GM12878 (cell line): ENCODE measurements around the gene OR2AJ1. TPM values are rescaled to one million over a fixed set of nuclear protein-coding genes. Genes with fewer than 3 reads are reported as not detected.

Source experiments
- ATAC-seq: fragments of 200-7000 bp; cut with Tn5 transposase; 3 replicates; pipeline ENCODE4 v1.9.1; 2020; ENCODE audit warnings: mild to moderate bottlenecking, moderate library complexity
- BruUV-seq: library from RNA; stranded (reverse); fragments of 400-500 nt; replicated peaks from 2 replicates; lab custom pipeline; 2021; lab: Mats Ljungman, UMichigan
- CTCF ChIA-PET: fragments of 300-600 bp; sonication (Branson Sonifier 250); formaldehyde crosslinking; extraction: SDS; loops from one replicate; lab custom pipeline; 2021; ENCODE audit warnings: inconsistent platforms; lab: Yijun Ruan, JAX
- POLR2A ChIA-PET: fragments of 350-600 bp; formaldehyde crosslinking; extraction: SDS; loops from one replicate; lab custom pipeline; 2021; ENCODE audit warnings: inconsistent platforms; lab: Charles Lee
- RAD21 ChIA-PET: fragments of 300-600 bp; sonication (Branson Sonifier 250); formaldehyde crosslinking; loops from one replicate; lab custom pipeline; 2023; ENCODE audit warnings: antibody characterized with exemption; ENCODE audit not compliant: unreplicated experiment; lab: Charles Lee
- SMC1A ChIA-PET: fragments of 300-600 bp; sonication (Branson Sonifier 250); formaldehyde crosslinking; loops from one replicate; lab custom pipeline; 2023; ENCODE audit not compliant: unreplicated experiment, uncharacterized antibody; lab: Charles Lee
- DNase-seq: peaks from one replicate; pipeline ENCODE4 v3.0.0-alpha.2; 2011; ENCODE audit warnings: low read depth, low spot score
- FAIRE-seq: peaks from 3 replicates; lab custom pipeline; 2011; peaks lifted over from hg19 to GRCh38; lab: Jason Lieb, UNC
- H2AFZ ChIP-seq: 2 replicates; pipeline ENCODE4 v1.6.0; 2011; ENCODE audit warnings: low read depth, low read length, control low read depth; ENCODE audit not compliant: control insufficient read depth
- H3K27ac ChIP-seq: 2 replicates; pipeline ENCODE4 v1.5.1; 2011; ENCODE audit warnings: control low read depth; ENCODE audit not compliant: control insufficient read depth, insufficient read depth
- H3K27me3 ChIP-seq, 2 experiments: replicated peaks in 1 of 2; 2 replicates each; pipeline versions ENCODE4 v1.6.0 to v1.6.1; 2011; ENCODE audit warnings: low read length in 1 of 2; ENCODE audit not compliant: control insufficient read depth in 2 of 2, insufficient read depth in 2 of 2
- H3K36me3 ChIP-seq, 2 experiments: 2 replicates each; pipeline ENCODE4 v1.5.1; 2011; ENCODE audit warnings: low read length in 1 of 2; ENCODE audit not compliant: control insufficient read depth in 2 of 2, insufficient read depth in 2 of 2
- H3K4me1 ChIP-seq: 2 replicates; pipeline ENCODE4 v1.6.1; 2011; ENCODE audit warnings: mild to moderate bottlenecking, low read length, moderate library complexity, mixed read lengths; ENCODE audit not compliant: control insufficient read depth, insufficient read depth
- H3K4me2 ChIP-seq: 2 replicates; pipeline ENCODE4 v1.6.0; 2011; ENCODE audit warnings: control low read depth; ENCODE audit not compliant: control insufficient read depth, insufficient read depth
- H3K4me3 ChIP-seq: fragments of 200-600 bp; sonication (generic); 2 replicates; pipeline ENCODE4 v1.5.1; 2016
- H3K79me2 ChIP-seq: 2 replicates; pipeline ENCODE4 v1.6.0; 2011; ENCODE audit warnings: low read length; ENCODE audit not compliant: control insufficient read depth, insufficient read depth
- H3K9ac ChIP-seq: 2 replicates; pipeline ENCODE4 v1.8.0; 2011; ENCODE audit warnings: low read length, control low read depth, mixed read lengths; ENCODE audit not compliant: control insufficient read depth, insufficient read depth
- H3K9me3 ChIP-seq: replicated peaks from 3 replicates; pipeline ENCODE4 v1.5.1; 2011; ENCODE audit warnings: mild to moderate bottlenecking, low read length; ENCODE audit not compliant: control insufficient read depth, insufficient read depth
- H4K20me1 ChIP-seq: 2 replicates; pipeline ENCODE4 v1.6.0; 2011; ENCODE audit not compliant: control insufficient read depth, insufficient read depth
- CHD1 ChIP-seq: IDR thresholded peaks from 2 replicates; pipeline ENCODE4 v1.6.1; 2012; ENCODE audit warnings: low read depth, low read length, improper control_type of control experiment
- JUND ChIP-seq: IDR thresholded peaks from 2 replicates; pipeline ENCODE4 v1.6.1; 2012; ENCODE audit warnings: low read depth, mild to moderate bottlenecking, low read length, improper control_type of control experiment, moderate library complexity
- MEF2B ChIP-seq: fragments of 450-650 bp; IDR thresholded peaks from 2 replicates; pipeline ENCODE4 v1.6.1; 2018; ENCODE audit warnings: mild to moderate bottlenecking, moderate library complexity; ENCODE audit not compliant: partially characterized antibody, poor library complexity, severe bottlenecking
- MTA3 ChIP-seq: IDR thresholded peaks from 2 replicates; pipeline ENCODE4 v1.6.1; 2012; ENCODE audit warnings: low read length, inconsistent platforms, borderline replicate concordance
- MYB ChIP-seq: fragments of 150-350 bp; IDR thresholded peaks from 2 replicates; pipeline ENCODE4 v1.6.1; 2014; ENCODE audit warnings: mild to moderate bottlenecking, low read depth, low read length, borderline replicate concordance
- RBBP5 ChIP-seq: fragments of 200-600 bp; sonication (generic); conservative IDR thresholded peaks from 2 replicates; pipeline ENCODE4 v1.6.1; 2016
- WRNIP1 ChIP-seq: IDR thresholded peaks from 2 replicates; pipeline ENCODE4 v1.6.1; 2011; ENCODE audit warnings: low read depth, low read length, improper control_type of control experiment, borderline replicate concordance
- WGBS: methylation state at CpG from one replicate; pipeline ENCODE4 v1.1.6; 2016; ENCODE audit warnings: low lambda C conversion rate; ENCODE audit not compliant: insufficient replicate concordance, insufficient coverage; ENCODE audit errors: missing lambda C conversion rate; 5-methylcytosine and 5-hydroxymethylcytosine counted together
- in situ Hi-C: fragments of 300-500 bp; cut with MboI; formaldehyde crosslinking; loops from 9 replicates; pipeline ENCODE4 v1.14.3; 2018; ENCODE audit warnings: mixed read lengths
- intact Hi-C: fragments of 100-400 bp; cut with micrococcal nuclease; formaldehyde crosslinking; loops from one replicate; pipeline ENCODE4 v1.14.2; 2022; ENCODE audit not compliant: unreplicated experiment
- polyA plus RNA-seq, 11 experiments: library from polyadenylated mRNA; depleted of rRNA in 4 of 11; unstranded in 6 of 11; stranded (reverse) in 5 of 11; fragments of >200 nt; fragmentation: Nextera tagmentation in 4 of 11; fragmentation: Illumina TruSeq in 1 of 11; extraction: Ambion mirVana in 4 of 11; extraction: Trizol in 1 of 11; gene quantifications; 1 replicate in 1 of 11; 2 replicates in 10 of 11; pipeline versions ENCODE4 v1.2.1 to v1.2.3, GENCODE V29; 2011 to 2016; ENCODE audit warnings: inconsistent platforms in 2 of 11, missing spikeins in 2 of 11, low read depth in 1 of 11
- total RNA-seq, 4 experiments: library from RNA; depleted of rRNA in 3 of 4; stranded (reverse); fragments of >200 nt in 3 of 4; fragmentation: Illumina TruSeq in 1 of 4; extraction: Trizol in 1 of 4; gene quantifications; 2 replicates each; pipeline versions ENCODE4 v1.2.1 to v1.2.3, GENCODE V29; 2013 to 2021
- TF ChIP-seq, protein P1 (sequence below): IDR thresholded peaks from 2 replicates; pipeline ENCODE4 v1.6.1; 2011; ENCODE audit warnings: borderline replicate concordance, low read depth, mild to moderate bottlenecking, moderate library complexity, mixed read lengths, low read length; ENCODE audit not compliant: insufficient read depth; ENCODE audit errors: extremely low read length
- TF ChIP-seq, protein P2 (sequence below): fragments of 450-650 bp; formaldehyde crosslinking; IDR thresholded peaks from 2 replicates; pipeline ENCODE4 v1.4.0; 2022; ENCODE audit warnings: mild to moderate bottlenecking, moderate library complexity

Gene OR2AJ1
- total and polyA plus RNA-seq, 10 of the 15 experiments (the other 5 are each of a cell fraction or from before 2014, with no cell fraction given): not detected

DNA sequence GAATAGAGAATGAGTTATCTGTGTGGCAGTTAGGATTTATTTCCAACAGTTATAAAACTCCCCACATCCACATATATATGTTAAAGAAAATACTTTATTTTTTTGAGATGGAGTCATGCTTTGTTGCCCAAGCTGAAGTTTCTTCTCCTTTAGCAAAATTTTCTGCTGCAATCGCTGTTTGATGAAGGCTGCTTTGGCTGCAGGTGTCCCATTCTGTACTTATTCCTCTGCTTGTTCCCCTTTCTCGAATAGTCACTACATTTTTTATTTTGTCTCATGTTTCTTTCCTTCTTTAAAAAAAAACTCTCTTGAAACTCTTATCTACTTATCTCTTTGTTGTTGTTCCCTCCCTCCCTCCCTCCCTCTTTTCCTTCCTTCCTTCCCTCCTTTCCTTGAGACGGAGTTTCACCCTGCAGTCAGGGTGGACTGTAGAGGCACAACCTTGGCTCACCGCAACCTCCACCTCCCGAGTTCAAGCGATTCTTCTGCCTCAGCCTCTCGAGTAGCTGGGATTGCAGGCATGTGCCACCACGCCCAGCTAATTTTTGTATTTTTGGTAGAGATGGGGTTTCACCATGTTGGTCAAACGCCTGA is 18.7 kb upstream of the OR2AJ1 start:
- ChIA-PET POLR2A (no interaction called here), CTCF (interaction anchor here (1.0 kb wide), 1 partner anchor 38 kb away, joined by 3 read pairs; no protein-coding TSS in a partner anchor), RAD21 (no interaction called here), SMC1A (interaction anchor here (0.9 kb wide), 1 partner anchor 10 kb away, joined by 3 read pairs; no protein-coding TSS in a partner anchor)
- no peaks in the 10 kb centered on the region for H4K20me1 ChIP-seq
- no peak for DNase-seq
- no peak overlapping the region for H3K4me3 ChIP-seq
- intact Hi-C loops: no loop called here
- no peak overlapping the region for H3K27ac ChIP-seq
- ATAC-seq: no peak
- no peak overlapping the region for H3K9ac ChIP-seq
- H3K4me1 ChIP-seq: no peaks in the 10 kb centered on the region
- H3K27me3 ChIP-seq: no peaks in the 10 kb centered on the region
- H3K36me3 ChIP-seq: no peaks in the 10 kb centered on the region
- WGBS: 7% methylated on average over 5 of the region's 9 CpGs
- in situ Hi-C loops: no loop called here
- H3K4me2 ChIP-seq: no peak overlapping the region
- H3K79me2 ChIP-seq: no peaks in the 10 kb centered on the region
- no TSS peak for BruUV-seq
- TF ChIP-seq JUND (no peak), MEF2B (no peak), MTA3 (no peak), WRNIP1 (no peak), RBBP5 (no peak), CHD1 (no peak), MYB (no peak)
- TF ChIP-seq, protein P1, sequence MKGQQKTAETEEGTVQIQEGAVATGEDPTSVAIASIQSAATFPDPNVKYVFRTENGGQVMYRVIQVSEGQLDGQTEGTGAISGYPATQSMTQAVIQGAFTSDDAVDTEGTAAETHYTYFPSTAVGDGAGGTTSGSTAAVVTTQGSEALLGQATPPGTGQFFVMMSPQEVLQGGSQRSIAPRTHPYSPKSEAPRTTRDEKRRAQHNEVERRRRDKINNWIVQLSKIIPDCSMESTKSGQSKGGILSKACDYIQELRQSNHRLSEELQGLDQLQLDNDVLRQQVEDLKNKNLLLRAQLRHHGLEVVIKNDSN: no peak
- TF ChIP-seq, protein P2, sequence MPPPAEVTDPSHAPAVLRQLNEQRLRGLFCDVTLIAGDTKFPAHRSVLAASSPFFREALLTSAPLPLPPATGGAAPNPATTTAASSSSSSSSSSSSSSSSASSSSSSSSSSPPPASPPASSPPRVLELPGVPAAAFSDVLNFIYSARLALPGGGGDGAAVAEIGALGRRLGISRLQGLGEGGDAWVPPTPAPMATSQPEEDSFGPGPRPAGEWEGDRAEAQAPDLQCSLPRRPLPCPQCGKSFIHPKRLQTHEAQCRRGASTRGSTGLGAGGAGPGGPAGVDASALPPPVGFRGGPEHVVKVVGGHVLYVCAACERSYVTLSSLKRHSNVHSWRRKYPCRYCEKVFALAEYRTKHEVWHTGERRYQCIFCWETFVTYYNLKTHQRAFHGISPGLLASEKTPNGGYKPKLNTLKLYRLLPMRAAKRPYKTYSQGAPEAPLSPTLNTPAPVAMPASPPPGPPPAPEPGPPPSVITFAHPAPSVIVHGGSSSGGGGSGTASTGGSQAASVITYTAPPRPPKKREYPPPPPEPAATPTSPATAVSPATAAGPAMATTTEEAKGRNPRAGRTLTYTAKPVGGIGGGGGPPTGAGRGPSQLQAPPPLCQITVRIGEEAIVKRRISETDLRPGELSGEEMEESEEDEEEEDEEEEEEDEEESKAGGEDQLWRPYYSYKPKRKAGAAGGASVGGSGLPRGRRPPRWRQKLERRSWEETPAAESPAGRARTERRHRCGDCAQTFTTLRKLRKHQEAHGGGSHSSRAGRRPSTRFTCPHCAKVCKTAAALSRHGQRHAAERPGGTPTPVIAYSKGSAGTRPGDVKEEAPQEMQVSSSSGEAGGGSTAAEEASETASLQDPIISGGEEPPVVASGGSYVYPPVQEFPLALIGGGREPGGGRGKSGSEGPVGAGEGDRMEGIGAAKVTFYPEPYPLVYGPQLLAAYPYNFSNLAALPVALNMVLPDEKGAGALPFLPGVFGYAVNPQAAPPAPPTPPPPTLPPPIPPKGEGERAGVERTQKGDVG: no peak
- no peak for FAIRE-seq
- no peaks in the 10 kb centered on the region for H3K9me3 ChIP-seq
- no peak overlapping the region for H2AFZ ChIP-seq
